PC-3 (cell line): ENCODE measurements around the gene SORBS2. TPM values are rescaled to one million over a fixed set of nuclear protein-coding genes. Genes with fewer than 3 reads are reported as not detected.

Source experiments
- ATAC-seq: fragments of 200-7000 bp; cut with Tn5 transposase; 2 replicates; pipeline ENCODE4 v1.9.1; 2020; ENCODE audit warnings: mild to moderate bottlenecking, moderate library complexity
- BruUV-seq: library from RNA; stranded (reverse); fragments of 400-500 nt; replicated peaks from 2 replicates; lab custom pipeline; 2021; lab: Mats Ljungman, UMichigan
- CTCF ChIA-PET: fragments of 300-600 bp; sonication (Branson Sonifier 250); formaldehyde crosslinking; loops from one replicate; lab custom pipeline; 2022; ENCODE audit warnings: antibody characterized with exemption; lab: Charles Lee
- POLR2A ChIA-PET: fragments of 300-600 bp; sonication (Branson Sonifier 250); formaldehyde crosslinking; loops from one replicate; lab custom pipeline; 2022; ENCODE audit warnings: antibody characterized with exemption; ENCODE audit not compliant: unreplicated experiment; lab: Charles Lee
- DNase-seq: peaks from one replicate; pipeline ENCODE4 v3.0.0-alpha.2; 2015
- H2AFZ ChIP-seq: fragments of 300-600 bp; sonication (generic); 2 replicates; pipeline ENCODE4 v1.6.0; 2016; ENCODE audit warnings: antibody characterized with exemption, low read length
- H3F3A ChIP-seq: fragments of 300-600 bp; sonication (generic); one replicate; pipeline ENCODE4 v1.6.0; 2017; ENCODE audit warnings: antibody characterized with exemption, low read length, control low read depth, mild to moderate bottlenecking; ENCODE audit not compliant: unreplicated experiment
- H3K27ac ChIP-seq: fragments of 300-600 bp; sonication (generic); 2 replicates; pipeline ENCODE4 v1.5.1; 2016; ENCODE audit warnings: mild to moderate bottlenecking, low read length
- H3K27me3 ChIP-seq: fragments of 300-600 bp; sonication (generic); 2 replicates; pipeline ENCODE4 v1.6.1; 2016; ENCODE audit warnings: low read length, mixed read lengths
- H3K36me3 ChIP-seq: fragments of 300-600 bp; sonication (generic); 2 replicates; pipeline ENCODE4 v1.6.1; 2016; ENCODE audit warnings: low read depth, mixed run types, low read length, mixed read lengths
- H3K4me1 ChIP-seq: fragments of 300-600 bp; sonication (generic); 2 replicates; pipeline ENCODE4 v1.5.1; 2016; ENCODE audit warnings: low read length; ENCODE audit not compliant: insufficient read depth
- H3K4me2 ChIP-seq: fragments of 300-600 bp; sonication (generic); 2 replicates; pipeline ENCODE4 v1.6.0; 2016; ENCODE audit warnings: low read length
- H3K4me3 ChIP-seq: fragments of 300-600 bp; sonication (generic); 2 replicates; pipeline ENCODE4 v1.5.1; 2016; ENCODE audit warnings: mild to moderate bottlenecking, low read length, mixed read lengths
- H3K79me2 ChIP-seq: fragments of 300-600 bp; sonication (generic); 2 replicates; pipeline ENCODE4 v1.6.1; 2017; ENCODE audit warnings: low read length, mixed read lengths
- H3K9ac ChIP-seq: fragments of 300-600 bp; sonication (generic); 2 replicates; pipeline ENCODE4 v1.6.0; 2016; ENCODE audit warnings: mild to moderate bottlenecking, low read length
- H3K9me2 ChIP-seq: fragments of 300-600 bp; sonication (generic); replicated peaks from 2 replicates; pipeline ENCODE4 v1.6.1; 2016; ENCODE audit warnings: mixed run types, low read length, mixed read lengths
- H3K9me3 ChIP-seq: fragments of 300-600 bp; sonication (generic); 2 replicates; pipeline ENCODE4 v1.6.1; 2016; ENCODE audit warnings: low read length, mixed read lengths
- H4K20me1 ChIP-seq: fragments of 300-600 bp; sonication (generic); 2 replicates; pipeline ENCODE4 v1.6.1; 2016; ENCODE audit warnings: low read length, mixed read lengths
- CTCF ChIP-seq: fragments of 300-600 bp; sonication (generic); conservative IDR thresholded peaks from 2 replicates; pipeline ENCODE4 v1.5.1; 2017; ENCODE audit warnings: antibody characterized with exemption, low read depth, mild to moderate bottlenecking, low read length
- EZH2 ChIP-seq: fragments of 300-600 bp; sonication (generic); IDR thresholded peaks from one replicate; pipeline ENCODE4 v1.6.1; 2017; ENCODE audit warnings: antibody characterized with exemption, mild to moderate bottlenecking, low read length; ENCODE audit not compliant: unreplicated experiment
- EZH2phosphoT487 ChIP-seq: fragments of 300-600 bp; sonication (generic); IDR thresholded peaks from 2 replicates; pipeline ENCODE4 v1.6.1; 2018; ENCODE audit warnings: mild to moderate bottlenecking, antibody characterized with exemption, low read length, borderline replicate concordance
- intact Hi-C: fragments of 100-400 bp; cut with micrococcal nuclease; formaldehyde crosslinking; loops from 2 replicates; pipeline ENCODE4 v1.9.0; 2023
- total RNA-seq: library from RNA; depleted of rRNA; stranded (reverse); fragments of >200 nt; gene quantifications from 2 replicates; pipeline ENCODE4 v1.2.3, GENCODE V29; 2014

SORBS2 gene
- total RNA-seq, 1 experiment from 2014 or later, result 3.6 TPM

- H3K9me2 ChIP-seq, result no peaks in the 10 kb centered on the region
- TF ChIP-seq EZH2, result no peak
- TF ChIP-seq EZH2phosphoT487, result no peak
- TF ChIP-seq CTCF, result no peak; the same call in 1 of the 2 replicates
- CTCF ChIA-PET, result no interaction called here
- H3F3A ChIP-seq, result no peaks in the 10 kb centered on the region
- ATAC-seq, result no peak
- no peaks in the 10 kb centered on the region for H3K36me3 ChIP-seq
- H3K4me1 ChIP-seq, result no peaks in the 10 kb centered on the region
- BruUV-seq, result no TSS peak
- no peaks in the 10 kb centered on the region for H4K20me1 ChIP-seq
- H3K9me3 ChIP-seq, result no peaks in the 10 kb centered on the region
- no peak for DNase-seq
- H3K4me2 ChIP-seq, result no peak overlapping the region
- no peaks in the 10 kb centered on the region for H3K27me3 ChIP-seq
- no peak overlapping the region for H3K9ac ChIP-seq
- no peak overlapping the region for H2AFZ ChIP-seq
- H3K27ac ChIP-seq, result no peak overlapping the region
- H3K79me2 ChIP-seq, result no peaks in the 10 kb centered on the region
- H3K4me3 ChIP-seq, result no peak overlapping the region
- intact Hi-C loops, result loop anchor here (10.0 kb wide), 3 partner anchors 78 to 558 kb away; no protein-coding TSS in a partner anchor
- POLR2A ChIA-PET, result no interaction called here
Measured at GRCh38 chr4:185592845-185593488, 219.0 kb downstream of the SORBS2 start.

GRCh38 chr4:185592438-185592837 is 219.6 kb downstream of the SORBS2 start:
- ATAC-seq (no peak), DNase-seq (no peak)
- no peak overlapping the region for H2AFZ ChIP-seq
- no peaks in the 10 kb centered on the region for H3K9me2 ChIP-seq
- H3K27me3 ChIP-seq, result no peaks in the 10 kb centered on the region
- H3K9me3 ChIP-seq, result no peaks in the 10 kb centered on the region
- intact Hi-C loops, result loop anchor here (10.0 kb wide), 3 partner anchors 78 to 558 kb away; no protein-coding TSS in a partner anchor
- BruUV-seq, result no TSS peak
- H3K36me3 ChIP-seq, result no peaks in the 10 kb centered on the region
- POLR2A ChIA-PET, result no interaction called here
- H3K4me1 ChIP-seq, result no peaks in the 10 kb centered on the region
- no peaks in the 10 kb centered on the region for H4K20me1 ChIP-seq
- H3K4me3 ChIP-seq, result no peak overlapping the region
- no peak overlapping the region for H3K4me2 ChIP-seq
- H3F3A ChIP-seq, result no peaks in the 10 kb centered on the region
- no peak for TF ChIP-seq CTCF
- TF ChIP-seq EZH2, result no peak
- no peak for TF ChIP-seq EZH2phosphoT487
- H3K27ac ChIP-seq, result no peak overlapping the region
- no peak overlapping the region for H3K9ac ChIP-seq
- no peaks in the 10 kb centered on the region for H3K79me2 ChIP-seq
- CTCF ChIA-PET, result no interaction called here

- H3K4me2 ChIP-seq, result peak overlapping the region; percentile 57
- ChIA-PET CTCF (no interaction called here), POLR2A (no interaction called here)
- H3K27ac ChIP-seq, result no peak overlapping the region
- H2AFZ ChIP-seq, result peak overlapping the region; percentile 63
- peak; percentile 22 for DNase-seq
- H3K9me2 ChIP-seq, result no peaks in the 10 kb centered on the region
- no peaks in the 10 kb centered on the region for H3K36me3 ChIP-seq
- no peaks in the 10 kb centered on the region for H4K20me1 ChIP-seq
- peak overlapping the region; percentile 18; the same call in 1 of the 2 replicates for H3K4me3 ChIP-seq
- H3K9ac ChIP-seq, result no peak overlapping the region
- BruUV-seq, result no TSS peak
- no peaks in the 10 kb centered on the region for H3K27me3 ChIP-seq
- intact Hi-C loops, result loop anchor here (10.0 kb wide), 3 partner anchors 77 to 557 kb away; no protein-coding TSS in a partner anchor
- TF ChIP-seq CTCF (no peak), EZH2phosphoT487 (no peak), EZH2 (no peak)
- no peaks in the 10 kb centered on the region for H3F3A ChIP-seq
- H3K79me2 ChIP-seq, result no peaks in the 10 kb centered on the region
- H3K4me1 ChIP-seq, result no peaks in the 10 kb centered on the region
- ATAC-seq, result no peak
- no peaks in the 10 kb centered on the region for H3K9me3 ChIP-seq
Measured at GRCh38 chr4:185591679-185592141, 220.3 kb downstream of the SORBS2 start.
